A673 (cell line): ENCODE measurements around the gene NPEPL1. TPM values are rescaled to one million over a fixed set of nuclear protein-coding genes. Genes with fewer than 3 reads are reported as not detected.

Experiments used
- BruUV-seq: library from RNA; stranded (reverse); fragments of 400-500 nt; replicated peaks from 2 replicates; lab custom pipeline; 2021; lab: Mats Ljungman, UMichigan
- CTCF ChIA-PET: fragments of 300-600 bp; sonication (Branson Sonifier 250); formaldehyde crosslinking; loops from one replicate; lab custom pipeline; 2022; ENCODE audit warnings: antibody characterized with exemption; lab: Charles Lee
- POLR2A ChIA-PET: fragments of 300-600 bp; sonication (Branson Sonifier 250); formaldehyde crosslinking; loops from one replicate; lab custom pipeline; 2022; ENCODE audit warnings: antibody characterized with exemption; ENCODE audit not compliant: low non-redundant PET; lab: Charles Lee
- DNase-seq: peaks from one replicate; pipeline ENCODE4 v3.0.0-alpha.2; 2015; ENCODE audit warnings: low spot score
- H3K27ac ChIP-seq: fragments of 200-600 bp; sonication (generic); 2 replicates; pipeline ENCODE4 v1.5.1; 2016; ENCODE audit warnings: mixed run types, low read depth, mild to moderate bottlenecking, mixed read lengths, antibody characterized with exemption, low read length; ENCODE audit not compliant: poor library complexity, severe bottlenecking
- H3K27me3 ChIP-seq: fragments of 200-600 bp; sonication (generic); replicated peaks from 2 replicates; pipeline ENCODE4 v1.6.1; 2017; ENCODE audit warnings: mixed run types, low read depth, mild to moderate bottlenecking, mixed read lengths, antibody characterized with exemption, low read length; ENCODE audit not compliant: insufficient read depth, poor library complexity
- H3K36me3 ChIP-seq: fragments of 200-600 bp; sonication (generic); 2 replicates; pipeline ENCODE4 v1.6.1; 2016; ENCODE audit warnings: mixed run types, mild to moderate bottlenecking, mixed read lengths, antibody characterized with exemption, low read length; ENCODE audit not compliant: insufficient read depth, poor library complexity, severe bottlenecking
- H3K4me1 ChIP-seq: fragments of 200-600 bp; sonication (generic); 2 replicates; pipeline ENCODE4 v1.6.1; 2017; ENCODE audit warnings: mixed run types, mild to moderate bottlenecking, mixed read lengths, antibody characterized with exemption, low read length; ENCODE audit not compliant: insufficient read depth, poor library complexity, severe bottlenecking
- H3K4me3 ChIP-seq: fragments of 200-600 bp; sonication (generic); 2 replicates; pipeline ENCODE4 v1.5.1; 2016; ENCODE audit warnings: low read depth, mixed run types, mild to moderate bottlenecking, mixed read lengths, low read length; ENCODE audit not compliant: poor library complexity, severe bottlenecking
- H3K9me3 ChIP-seq: fragments of 200-600 bp; sonication (generic); 2 replicates; pipeline ENCODE4 v1.6.1; 2016; ENCODE audit warnings: mixed run types, low read depth, mild to moderate bottlenecking, mixed read lengths, antibody characterized with exemption, low read length; ENCODE audit not compliant: poor library complexity, severe bottlenecking
- CTCF ChIP-seq: fragments of 300-800, 200-600 bp; sonication (generic); conservative IDR thresholded peaks from 2 replicates; pipeline ENCODE4 v1.5.1; 2017; ENCODE audit warnings: low read depth, mild to moderate bottlenecking, antibody characterized with exemption, low read length, moderate library complexity, mixed read lengths
- EZH2 ChIP-seq: fragments of 200-600 bp; sonication (generic); IDR thresholded peaks from 2 replicates; pipeline ENCODE4 v1.6.1; 2017; ENCODE audit warnings: borderline replicate concordance, low read depth, mild to moderate bottlenecking, mixed read lengths, antibody characterized with exemption, low read length; ENCODE audit not compliant: poor library complexity, severe bottlenecking
- intact Hi-C: fragments of 100-400 bp; cut with micrococcal nuclease; formaldehyde crosslinking; loops from one replicate; pipeline ENCODE4 v1.10.0; 2022; ENCODE audit not compliant: unreplicated experiment
- total RNA-seq: library from RNA; stranded (reverse); gene quantifications from 2 replicates; pipeline ENCODE4 v1.2.3, GENCODE V29; 2021

NPEPL1 gene
- total RNA-seq, 1 experiment from 2014 or later: 15.8 TPM

GRCh38 chr20:58667975-58668374 lies 24.6 kb upstream of the NPEPL1 start:
- TF ChIP-seq CTCF (no peak), EZH2 (no peak)
- no TSS peak for BruUV-seq
- ChIA-PET CTCF (no interaction called here), POLR2A (interaction anchor here (0.6 kb wide), 2 partner anchors 20 to 21 kb away, joined by 3 read pairs; no protein-coding TSS in a partner anchor)
- Histone ChIP-seq H3K27me3 (no peaks in the 10 kb centered on the region), H3K9me3 (no peaks in the 10 kb centered on the region), H3K4me1 (no peaks in the 10 kb centered on the region), H3K4me3 (no peak overlapping the region), H3K27ac (no peak overlapping the region), H3K36me3 (peaks cover 23% of the 10 kb centered on the region)
- no peak for DNase-seq
- intact Hi-C loops: no loop called here

GRCh38 chr20:58668901-58669286 lies 23.7 kb upstream of the NPEPL1 start:
- H3K4me1 ChIP-seq: no peaks in the 10 kb centered on the region
- ChIA-PET POLR2A (no interaction called here), CTCF (no interaction called here)
- intact Hi-C loops: no loop called here
- TF ChIP-seq EZH2 (no peak), CTCF (no peak)
- no peaks in the 10 kb centered on the region for H3K27me3 ChIP-seq
- no TSS peak for BruUV-seq
- DNase-seq: no peak
- no peak overlapping the region for H3K27ac ChIP-seq
- no peaks in the 10 kb centered on the region for H3K9me3 ChIP-seq
- H3K4me3 ChIP-seq: no peak overlapping the region
- peaks cover 30% of the 10 kb centered on the region for H3K36me3 ChIP-seq

DNA sequence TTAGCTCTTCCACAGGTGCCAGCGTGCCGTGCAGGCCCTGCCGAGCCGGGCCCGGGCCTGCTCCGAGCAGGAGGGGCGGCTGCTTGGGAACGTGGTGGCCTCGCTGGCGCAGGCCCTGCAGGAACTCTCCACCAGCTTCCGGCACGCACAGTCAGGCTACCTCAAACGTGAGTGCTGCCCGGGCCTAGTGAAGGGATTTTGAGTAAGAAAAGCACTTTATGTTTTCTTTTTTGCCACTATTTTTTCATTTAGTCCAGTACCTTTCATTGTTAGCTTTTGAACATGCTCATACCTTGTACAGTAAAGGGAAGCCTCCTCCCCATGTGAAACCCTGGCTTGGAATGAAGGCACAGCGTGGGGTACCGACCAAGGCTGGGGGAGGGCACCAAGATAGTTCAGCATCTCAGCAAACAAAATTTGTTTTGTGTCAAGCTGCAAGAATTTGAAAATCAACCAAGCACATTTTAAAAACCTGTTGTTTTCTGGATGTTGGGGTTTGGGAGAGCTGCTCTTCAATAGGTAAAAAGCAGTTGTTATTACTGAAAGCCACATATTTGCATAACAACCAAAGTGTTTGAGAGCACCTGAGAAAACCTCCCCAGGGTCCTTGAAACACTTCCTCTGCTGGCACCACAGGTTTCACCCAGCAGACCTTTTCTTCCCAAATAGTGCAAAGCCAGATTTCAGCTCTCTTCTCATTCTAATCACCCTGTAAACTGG lies 23.2 kb upstream of the NPEPL1 start:
- CTCF ChIA-PET: no interaction called here

More for the DNA sequence above, 23.2 kb upstream of the NPEPL1 start:
- Histone ChIP-seq H3K9me3 (no peaks in the 10 kb centered on the region), H3K27ac (no peak overlapping the region), H3K4me1 (no peaks in the 10 kb centered on the region), H3K36me3 (peaks cover 35% of the 10 kb centered on the region), H3K27me3 (no peaks in the 10 kb centered on the region), H3K4me3 (no peak overlapping the region)
- no peak for DNase-seq
- BruUV-seq: no TSS peak
- intact Hi-C loops: no loop called here
- TF ChIP-seq CTCF (no peak), EZH2 (no peak)
- POLR2A ChIA-PET: no interaction called here
